ENCODE data around the gene ALDH1B1.
A peak's percentile ranks its signal among the peaks of the same experiment; 100 is the strongest.
"Not testable (repeated sequence)": the region's sequence is repeated elsewhere in the genome, so short reads cannot be mapped to it uniquely, and the experiment has no call there.

ALDH1B1 gene

GRCh38 chr9:38393128-38393796 is 760 bp downstream of the ALDH1B1 start:
- Histone ChIP-seq H3K4me1 (ENCODE audit: low read depth, poor library complexity, severe bottlenecking) (peaks cover 4% of the 10 kb centered on the region), H3K4me2 (peak overlapping the region; percentile 87), H3K79me2 (ENCODE audit: insufficient read depth, low read depth) (peaks cover 24% of the 10 kb centered on the region; the same call in 1 of the 2 replicates), H3K27ac (peak overlapping the region; percentile 38), H3K27me3 (ENCODE audit: insufficient read depth, low read depth) (no peaks in the 10 kb centered on the region), H3K9ac (peak overlapping the region; percentile 93), H3K36me3 (ENCODE audit: insufficient read depth) (no peaks in the 10 kb centered on the region), H3K4me3 (IDR thresholded peaks at IDR 0.05; ENCODE audit: insufficient read depth, low read depth, low read length) (no peak overlapping the region), H4K20me1 (ENCODE audit: insufficient read depth) (no peaks in the 10 kb centered on the region), H2AFZ (ENCODE audit: low read depth) (peak overlapping the region; percentile 89)
- no peak for TF ChIP-seq CTCF (conservative IDR thresholded peaks at IDR 0.05; ENCODE audit: low read depth, low read length)

GRCh38 chr9:38394416-38394815 is 1.9 kb downstream of the ALDH1B1 start:
- Histone ChIP-seq H3K4me2 (no peak overlapping the region), H3K4me1 (ENCODE audit: low read depth, poor library complexity, severe bottlenecking) (peaks cover 11% of the 10 kb centered on the region), H3K36me3 (ENCODE audit: insufficient read depth) (no peaks in the 10 kb centered on the region), H3K27me3 (ENCODE audit: insufficient read depth, low read depth) (no peaks in the 10 kb centered on the region), H3K27ac (no peak overlapping the region), H3K9ac (no peak overlapping the region), H3K79me2 (ENCODE audit: insufficient read depth, low read depth) (peaks cover 24% of the 10 kb centered on the region; the same call in 1 of the 2 replicates), H2AFZ (ENCODE audit: low read depth) (no peak overlapping the region), H3K4me3 (IDR thresholded peaks at IDR 0.05; ENCODE audit: insufficient read depth, low read depth, low read length) (no peak overlapping the region), H4K20me1 (ENCODE audit: insufficient read depth) (no peaks in the 10 kb centered on the region)
- no peak for TF ChIP-seq CTCF (conservative IDR thresholded peaks at IDR 0.05; ENCODE audit: low read depth, low read length)

- Histone ChIP-seq H3K27me3 (ENCODE audit: insufficient read depth, low read depth) (no peaks in the 10 kb centered on the region), H3K4me1 (ENCODE audit: low read depth, poor library complexity, severe bottlenecking) (peaks cover 16% of the 10 kb centered on the region), H2AFZ (ENCODE audit: low read depth) (no peak overlapping the region), H3K27ac (no peak overlapping the region), H3K4me3 (IDR thresholded peaks at IDR 0.05; ENCODE audit: insufficient read depth, low read depth, low read length) (no peak overlapping the region), H3K36me3 (ENCODE audit: insufficient read depth) (no peaks in the 10 kb centered on the region), H4K20me1 (ENCODE audit: insufficient read depth) (no peaks in the 10 kb centered on the region), H3K9ac (no peak overlapping the region), H3K79me2 (ENCODE audit: insufficient read depth, low read depth) (peaks cover 24% of the 10 kb centered on the region; the same call in 1 of the 2 replicates), H3K4me2 (no peak overlapping the region)
- TF ChIP-seq CTCF (conservative IDR thresholded peaks at IDR 0.05; ENCODE audit: low read depth, low read length), result no peak
These were observed 3.3 kb downstream of the ALDH1B1 start for GRCh38 chr9:38395653-38396370.

- Histone ChIP-seq H3K36me3 (ENCODE audit: insufficient read depth) (no peaks in the 10 kb centered on the region), H3K27ac (no peak overlapping the region), H3K4me1 (ENCODE audit: low read depth, poor library complexity, severe bottlenecking) (peaks cover 16% of the 10 kb centered on the region), H3K9ac (no peak overlapping the region), H3K79me2 (ENCODE audit: insufficient read depth, low read depth) (peaks cover 24% of the 10 kb centered on the region; the same call in 1 of the 2 replicates), H3K4me2 (no peak overlapping the region), H2AFZ (ENCODE audit: low read depth) (no peak overlapping the region), H4K20me1 (ENCODE audit: insufficient read depth) (no peaks in the 10 kb centered on the region), H3K4me3 (IDR thresholded peaks at IDR 0.05; ENCODE audit: insufficient read depth, low read depth, low read length) (no peak overlapping the region), H3K27me3 (ENCODE audit: insufficient read depth, low read depth) (no peaks in the 10 kb centered on the region)
- TF ChIP-seq CTCF (conservative IDR thresholded peaks at IDR 0.05; ENCODE audit: low read depth, low read length), result no peak
These were observed 3.8 kb downstream of the ALDH1B1 start for GRCh38 chr9:38396371-38396671.

- not testable (repeated sequence) for H4K20me1 ChIP-seq (ENCODE audit: insufficient read depth); H2AFZ ChIP-seq (ENCODE audit: low read depth); H3K9ac ChIP-seq; H3K4me2 ChIP-seq; H3K27ac ChIP-seq; H3K36me3 ChIP-seq (ENCODE audit: insufficient read depth); H3K27me3 ChIP-seq (ENCODE audit: insufficient read depth, low read depth); H3K4me3 ChIP-seq (IDR thresholded peaks at IDR 0.05; ENCODE audit: insufficient read depth, low read depth, low read length)
- peaks cover 10% of the 10 kb centered on the region; the same call in 1 of the 2 replicates for H3K79me2 ChIP-seq (ENCODE audit: insufficient read depth, low read depth)
- H3K4me1 ChIP-seq (ENCODE audit: low read depth, poor library complexity, severe bottlenecking), result peaks cover 16% of the 10 kb centered on the region
These were observed 6.7 kb downstream of the ALDH1B1 start for GRCh38 chr9:38399191-38399590.

All from KMS-11 (cell line).